Glutamatergic neuron (in vitro differentiated cells): ENCODE data around the gene FRMPD4. TPM values are rescaled to one million over a fixed set of nuclear protein-coding genes. Genes with fewer than 3 reads are reported as not detected.

Source experiments
- DNase-seq: peaks from one replicate; pipeline ENCODE4 v3.0.0; 2022
- H3K27ac Mint-ChIP-seq: one replicate; pipeline ENCODE4 v1.8.0; 2020; ENCODE audit warnings: mild to moderate bottlenecking, mixed read lengths, inconsistent platforms; ENCODE audit not compliant: unreplicated experiment
- H3K27me3 Mint-ChIP-seq: one replicate; pipeline ENCODE4 v1.8.0; 2020; ENCODE audit warnings: mild to moderate bottlenecking, moderate library complexity, mixed read lengths, inconsistent platforms; ENCODE audit not compliant: unreplicated experiment
- H3K36me3 Mint-ChIP-seq: one replicate; pipeline ENCODE4 v1.8.0; 2020; ENCODE audit warnings: mild to moderate bottlenecking, mixed read lengths, inconsistent platforms; ENCODE audit not compliant: unreplicated experiment
- H3K4me1 Mint-ChIP-seq: one replicate; pipeline ENCODE4 v1.8.0; 2020; ENCODE audit warnings: mild to moderate bottlenecking, low read depth, mixed read lengths, inconsistent platforms; ENCODE audit not compliant: unreplicated experiment
- H3K4me3 Mint-ChIP-seq: one replicate; pipeline ENCODE4 v1.8.0; 2020; ENCODE audit warnings: mild to moderate bottlenecking, mixed read lengths, inconsistent platforms; ENCODE audit not compliant: unreplicated experiment
- H3K9me3 Mint-ChIP-seq: one replicate; pipeline ENCODE4 v1.8.0; 2020; ENCODE audit warnings: mild to moderate bottlenecking, moderate library complexity, mixed read lengths, inconsistent platforms; ENCODE audit not compliant: unreplicated experiment
- CTCF ChIP-seq: fragments of 200-600 bp; sonication (generic); IDR thresholded peaks from one replicate; pipeline ENCODE4 v1.5.0; 2021; ENCODE audit not compliant: partially characterized antibody, unreplicated experiment
- total RNA-seq: library from RNA; stranded (reverse); fragmentation: NEBNext Ultra II Directional; extraction: Animal tissue kit (Norgen Biotek cat#: 25700); gene quantifications from one replicate; pipeline ENCODE4 v1.2.1, GENCODE V29; 2021; ENCODE audit not compliant: unreplicated experiment

FRMPD4 gene
- total RNA-seq, 1 donor from 2014 or later: 6.2 TPM

DNA sequence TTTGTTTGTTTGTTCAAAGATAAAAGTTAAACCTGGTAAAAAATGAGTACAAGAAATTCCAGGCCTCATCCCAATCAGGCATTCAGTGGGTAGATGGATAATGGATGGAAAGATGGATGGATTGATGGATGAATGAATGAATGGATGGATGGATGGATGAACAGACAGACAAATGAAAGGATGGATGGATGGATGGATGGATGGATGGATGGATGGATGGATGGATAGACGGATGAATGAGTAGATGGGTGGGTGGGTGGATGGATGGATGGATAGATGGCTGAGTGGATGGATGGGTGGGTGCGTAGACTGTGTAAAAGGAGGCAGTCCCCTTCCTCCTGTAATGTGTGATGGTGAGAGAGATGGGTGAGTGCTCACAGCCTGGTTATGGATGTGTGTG is 206.7 kb downstream of the FRMPD4 start:
- Mint-ChIP-seq H3K4me3 (no peak overlapping the region), H3K9me3 (no peaks in the 10 kb centered on the region)

DNA sequence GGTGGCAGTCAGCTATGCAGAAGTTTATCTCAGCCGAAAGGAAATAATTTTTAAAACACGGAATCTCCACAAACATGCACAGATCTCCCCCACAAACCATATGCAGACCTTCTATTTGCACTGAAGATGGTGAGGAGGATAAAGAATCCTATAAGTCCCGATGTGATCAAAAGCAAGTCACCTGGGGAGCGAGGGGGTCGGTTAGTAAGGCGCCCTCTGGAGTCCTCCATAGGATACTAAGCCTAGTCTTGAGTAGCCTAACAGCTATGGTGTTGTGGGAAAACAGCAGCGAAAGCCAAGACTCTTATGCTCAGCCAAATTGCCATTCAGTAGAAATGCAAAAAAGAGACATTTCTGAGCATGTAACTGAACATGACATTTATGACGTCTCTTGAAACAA is 210.9 kb downstream of the FRMPD4 start:
- H3K27ac Mint-ChIP-seq: no peak overlapping the region
- no peaks in the 10 kb centered on the region for H3K9me3 Mint-ChIP-seq
- no peak for DNase-seq
- no peak overlapping the region for H3K4me3 Mint-ChIP-seq
- H3K4me1 Mint-ChIP-seq: peaks cover 2% of the 10 kb centered on the region
- H3K27me3 Mint-ChIP-seq: no peaks in the 10 kb centered on the region
- no peak for TF ChIP-seq CTCF
- no peaks in the 10 kb centered on the region for H3K36me3 Mint-ChIP-seq

More for the DNA sequence above, 206.7 kb downstream of the FRMPD4 start:
- Mint-ChIP-seq H3K27me3 (no peaks in the 10 kb centered on the region), H3K4me1 (peaks cover 5% of the 10 kb centered on the region), H3K27ac (no peak overlapping the region), H3K36me3 (no peaks in the 10 kb centered on the region)
- no peak for TF ChIP-seq CTCF
- DNase-seq: no peak

DNA sequence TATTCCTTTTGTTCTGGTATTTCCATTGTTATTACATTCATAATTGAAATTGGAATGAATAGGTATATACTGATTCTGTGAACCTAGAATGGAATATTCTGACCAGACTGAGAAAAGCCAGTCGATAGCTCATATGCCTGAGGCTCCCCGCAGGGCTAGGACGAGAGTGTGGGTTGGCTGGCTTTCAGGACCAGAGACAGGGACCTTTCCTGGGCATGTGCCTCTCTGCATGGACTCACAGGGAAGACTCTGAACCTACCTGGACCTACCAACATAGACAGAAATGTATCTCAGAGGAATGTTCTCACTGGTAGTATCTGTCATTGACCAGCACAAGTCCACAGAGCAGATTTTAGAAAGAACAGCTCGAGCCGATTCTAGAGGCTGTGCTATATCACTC is 214.6 kb downstream of the FRMPD4 start:
- Mint-ChIP-seq H3K27me3 (no peaks in the 10 kb centered on the region), H3K9me3 (no peaks in the 10 kb centered on the region), H3K4me3 (no peak overlapping the region), H3K27ac (no peak overlapping the region), H3K36me3 (no peaks in the 10 kb centered on the region), H3K4me1 (peaks cover 2% of the 10 kb centered on the region)
- DNase-seq: no peak
- TF ChIP-seq CTCF: no peak

GRCh38 chrX:12360383-12360782 is 222.1 kb downstream of the FRMPD4 start:
- Mint-ChIP-seq H3K27me3 (no peaks in the 10 kb centered on the region), H3K27ac (no peak overlapping the region), H3K36me3 (no peaks in the 10 kb centered on the region), H3K9me3 (no peaks in the 10 kb centered on the region), H3K4me1 (no peaks in the 10 kb centered on the region), H3K4me3 (no peak overlapping the region)
- no peak for TF ChIP-seq CTCF
- DNase-seq: no peak

GRCh38 chrX:12360986-12361598 is 222.8 kb downstream of the FRMPD4 start:
- Mint-ChIP-seq H3K27ac (no peak overlapping the region), H3K4me1 (no peaks in the 10 kb centered on the region), H3K4me3 (no peak overlapping the region), H3K9me3 (peaks cover 2% of the 10 kb centered on the region), H3K36me3 (no peaks in the 10 kb centered on the region), H3K27me3 (no peaks in the 10 kb centered on the region)
- no peak for TF ChIP-seq CTCF
- no peak for DNase-seq
